GM10847 (cell line): Measurements from ENCODE around the gene SPEM2.
A peak's percentile ranks its signal among the peaks of the same experiment; 100 is the strongest.

Experiments
- POLR2A ChIP-seq: IDR thresholded peaks from 2 replicates; pipeline ENCODE4 v1.6.1; 2011; ENCODE audit not compliant: insufficient read length; ENCODE audit errors: extremely low read depth

The SPEM2 gene

DNA sequence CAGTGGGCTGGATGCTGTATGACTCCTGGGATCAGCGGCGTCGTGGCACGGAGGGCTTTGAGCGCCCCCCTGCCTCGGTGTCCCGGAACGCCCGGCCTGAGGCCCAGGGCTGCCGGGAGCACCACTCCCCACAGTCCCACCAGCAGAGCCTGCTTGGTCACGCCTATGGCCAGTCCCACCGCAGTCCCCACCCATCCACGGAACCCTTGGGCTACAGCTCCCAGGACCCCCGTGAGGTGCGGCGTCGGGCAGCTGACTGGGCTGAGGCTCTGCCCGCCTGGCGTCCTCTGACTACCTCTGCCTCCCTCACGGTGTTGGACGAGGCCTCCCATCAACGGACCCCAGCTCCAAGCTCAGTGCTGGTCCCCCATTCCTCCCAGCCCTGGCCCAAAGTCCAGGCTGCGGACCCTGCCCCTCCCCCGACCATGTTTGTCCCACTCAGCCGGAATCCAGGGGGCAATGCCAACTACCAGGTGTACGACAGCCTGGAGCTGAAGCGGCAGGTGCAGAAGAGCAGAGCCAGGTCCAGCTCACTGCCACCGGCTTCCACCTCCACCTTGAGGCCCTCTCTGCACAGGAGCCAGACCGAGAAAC lies 1.6 kb downstream of the SPEM2 start:
- TF ChIP-seq POLR2A = no peak

DNA sequence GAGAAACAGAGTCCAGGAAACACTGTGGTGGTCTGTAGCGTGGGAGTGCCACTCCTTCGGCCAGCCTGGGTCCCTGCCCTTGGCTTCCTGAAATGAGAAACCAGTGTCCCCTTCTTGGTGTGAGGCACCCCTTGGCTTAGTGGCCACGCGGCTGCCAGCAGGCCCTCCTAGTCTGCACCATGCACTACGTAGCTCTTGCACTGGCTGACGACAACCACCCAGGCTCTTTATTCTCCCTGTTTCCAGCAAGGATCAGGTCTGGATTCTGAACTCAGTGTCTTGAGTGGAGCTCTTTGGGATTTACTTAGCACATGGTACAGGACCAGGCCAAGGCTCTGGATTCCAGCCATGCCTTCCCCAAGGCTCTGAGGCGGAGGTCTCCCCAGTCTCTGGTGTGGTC lies 2.1 kb downstream of the SPEM2 start:
- no peak for TF ChIP-seq POLR2A

DNA sequence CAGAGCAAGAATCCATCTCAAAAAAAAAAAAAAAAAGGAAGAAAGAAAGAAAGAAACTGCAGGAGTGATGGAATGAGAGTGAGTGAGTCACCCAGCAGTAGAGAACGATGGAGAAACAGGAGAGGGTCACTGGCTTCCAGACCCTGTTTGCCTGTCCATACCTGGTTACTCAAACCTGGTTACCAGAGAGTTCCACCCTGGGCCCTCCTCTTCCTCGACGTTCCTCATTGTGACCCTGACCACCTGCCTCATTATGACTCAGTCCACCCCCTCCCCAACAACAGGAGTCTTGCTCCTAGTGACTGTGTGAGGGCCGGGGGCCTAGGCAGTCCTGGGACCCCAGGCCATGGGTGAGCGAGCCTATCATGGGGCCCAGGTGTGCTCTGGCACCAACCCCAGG lies 3.1 kb downstream of the SPEM2 start, which contains the start of gene SPEM3:
SPEM3 (plus strand) TSS at position 301 of the 400 bp plus-strand sequence; CDS start at position 347, 46 bp downstream.
- no peak for TF ChIP-seq POLR2A

DNA sequence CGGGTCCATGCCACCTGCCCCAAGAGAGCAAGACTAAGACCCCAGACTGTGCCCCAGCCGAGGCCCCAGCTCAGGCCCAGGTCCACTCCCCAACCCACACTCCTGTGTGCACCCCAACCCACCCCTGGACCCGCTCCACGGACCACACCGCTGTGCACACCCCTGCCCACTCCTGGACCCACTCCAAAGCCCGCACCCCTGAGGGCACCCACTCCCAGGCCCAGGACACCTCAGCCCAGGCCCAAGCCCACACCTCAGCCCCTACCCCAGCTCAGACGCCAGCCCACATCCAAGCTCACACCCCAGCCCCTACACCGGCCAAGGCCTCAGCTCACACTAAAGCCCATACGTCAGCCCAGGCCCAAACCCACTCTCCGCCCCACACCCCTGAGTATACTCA lies 4.3 kb downstream of the SPEM2 start:
- no peak for TF ChIP-seq POLR2A

DNA sequence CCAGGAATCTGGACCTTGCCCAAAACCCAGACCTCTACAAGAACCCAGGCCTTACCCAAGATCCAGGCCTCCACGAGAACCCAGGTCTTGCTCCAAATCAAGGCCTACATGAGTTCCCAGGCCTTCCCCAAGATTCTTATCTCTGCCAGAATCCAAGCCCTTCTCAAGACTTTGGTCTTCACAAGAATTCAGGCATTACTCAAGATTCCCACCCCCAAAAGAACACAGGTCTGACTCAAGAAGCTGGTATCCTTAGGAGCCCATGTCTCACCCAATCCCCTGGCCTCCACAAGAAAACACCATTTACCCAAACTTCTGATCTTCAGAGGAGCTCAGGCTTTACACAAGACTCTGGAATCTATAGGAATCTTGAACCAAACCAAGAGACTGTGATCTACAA lies 5.8 kb downstream of the SPEM2 start:
- TF ChIP-seq POLR2A = no peak

DNA sequence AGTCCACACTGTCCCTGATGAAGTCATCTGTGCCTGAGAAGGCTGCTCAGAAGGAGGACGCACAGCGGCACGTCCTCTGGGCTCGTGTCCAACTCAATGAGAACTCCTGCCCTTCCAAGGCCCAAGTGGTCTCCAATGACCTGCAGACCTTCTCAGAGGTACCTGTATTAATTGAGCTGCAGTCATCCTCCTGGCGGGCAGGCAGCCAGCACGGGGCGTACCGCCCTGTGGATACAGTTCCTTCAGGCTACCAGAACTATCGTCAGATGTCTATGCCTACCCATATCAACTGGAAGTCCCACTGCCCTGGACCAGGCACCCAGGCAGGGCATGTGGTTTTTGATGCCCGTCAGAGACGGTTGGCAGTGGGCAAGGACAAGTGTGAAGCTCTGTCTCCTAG lies 6.9 kb downstream of the SPEM2 start:
- no peak for TF ChIP-seq POLR2A

DNA sequence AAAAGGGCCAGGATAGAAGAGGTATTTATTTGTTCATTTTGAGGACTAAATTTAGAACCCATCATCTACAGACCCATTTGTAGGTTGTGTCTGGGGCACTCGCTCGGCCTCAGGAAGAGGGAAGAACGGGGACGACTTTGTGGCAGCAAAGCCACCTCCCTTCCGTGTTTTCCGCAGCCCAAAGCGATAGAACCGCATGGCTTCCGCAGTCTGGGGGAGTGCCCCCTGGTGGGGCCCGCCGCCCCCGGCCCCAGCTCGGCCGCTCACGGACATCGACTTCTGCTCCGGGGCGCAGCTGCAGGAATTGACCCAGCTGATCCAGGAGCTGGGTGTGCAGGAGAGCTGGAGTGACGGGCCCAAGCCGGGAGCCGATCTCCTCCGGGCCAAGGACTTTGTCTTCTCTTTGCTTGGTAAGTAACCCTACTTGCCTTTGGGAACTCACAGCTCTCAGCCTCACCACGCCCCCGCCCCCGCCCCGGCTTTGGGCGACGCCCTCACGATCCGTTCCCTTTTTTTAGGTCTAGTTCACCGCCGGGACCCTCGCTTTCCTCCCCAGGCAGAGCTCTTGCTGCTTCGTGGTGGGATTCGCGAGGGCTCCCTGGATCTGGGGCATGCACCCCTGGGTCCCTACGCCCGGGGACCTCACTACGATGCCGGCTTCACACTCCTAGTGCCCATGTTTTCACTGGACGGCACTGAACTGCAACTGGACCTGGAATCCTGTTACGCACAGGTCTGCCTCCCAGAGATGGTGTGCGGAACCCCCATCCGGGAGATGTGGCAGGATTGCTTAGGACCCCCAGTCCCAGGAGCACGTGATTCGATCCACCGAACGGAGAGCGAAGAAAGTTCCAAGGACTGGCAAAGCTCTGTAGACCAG lies 10.5 kb downstream of the SPEM2 start:
- TF ChIP-seq POLR2A = no peak

DNA sequence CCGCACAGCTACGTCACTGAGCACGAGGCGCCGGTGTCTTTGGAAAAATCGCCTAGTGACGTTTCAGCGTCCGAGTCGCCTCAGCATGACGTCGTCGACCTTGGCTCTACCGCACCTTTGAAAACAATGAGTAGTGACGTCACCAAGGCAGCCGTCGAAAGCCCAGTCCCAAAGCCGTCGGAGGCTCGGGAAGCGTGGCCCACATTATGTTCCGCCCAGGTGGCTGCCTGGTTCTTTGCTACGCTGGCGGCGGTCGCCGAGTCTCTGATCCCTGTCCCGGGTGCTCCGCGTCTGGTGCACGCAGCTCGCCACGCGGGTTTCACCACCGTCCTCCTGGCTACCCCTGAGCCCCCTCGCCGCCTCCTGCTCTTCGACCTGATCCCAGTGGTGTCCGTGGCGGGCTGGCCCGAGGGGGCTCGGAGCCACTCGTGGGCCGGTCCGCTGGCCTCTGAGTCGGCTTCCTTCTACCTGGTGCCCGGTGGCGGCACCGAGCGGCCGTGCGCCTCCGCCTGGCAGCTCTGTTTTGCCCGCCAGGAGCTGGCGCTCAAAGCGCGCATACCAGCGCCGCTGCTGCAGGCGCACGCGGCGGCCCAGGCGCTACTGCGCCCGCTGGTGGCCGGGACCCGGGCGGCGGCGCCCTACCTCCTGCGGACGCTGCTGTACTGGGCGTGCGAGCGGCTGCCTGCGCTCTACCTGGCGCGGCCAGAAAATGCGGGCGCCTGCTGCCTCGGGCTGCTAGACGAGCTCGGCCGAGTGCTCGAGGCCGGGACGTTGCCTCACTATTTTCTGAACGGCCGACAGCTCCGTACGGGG lies 11.3 kb downstream of the SPEM2 start:
- TF ChIP-seq POLR2A = no peak

DNA sequence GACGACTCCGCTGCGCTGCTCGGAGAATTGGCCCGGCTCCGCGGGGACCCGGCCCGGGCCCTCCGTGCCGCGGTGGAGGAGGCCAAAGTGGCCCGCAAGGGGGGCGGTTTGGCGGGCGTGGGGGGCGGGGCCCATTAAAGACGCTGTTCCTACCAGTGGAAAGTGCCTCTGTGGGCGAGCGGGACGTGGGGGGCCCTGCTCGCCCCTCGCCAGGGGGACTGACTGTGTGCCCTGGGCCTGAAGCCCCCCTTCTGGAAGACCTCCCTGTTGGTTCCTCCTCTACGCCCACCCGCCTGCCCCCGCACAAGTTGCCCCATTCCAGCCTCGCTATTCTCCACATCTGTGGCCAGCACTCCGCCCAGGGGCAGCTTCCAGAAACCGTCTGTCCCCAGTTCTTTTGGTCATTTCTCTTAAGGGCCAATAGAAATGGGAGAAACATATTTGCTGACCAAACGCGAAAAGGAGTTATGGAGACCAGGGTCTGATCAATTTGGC lies 12.0 kb downstream of the SPEM2 start:
- no peak for TF ChIP-seq POLR2A

DNA sequence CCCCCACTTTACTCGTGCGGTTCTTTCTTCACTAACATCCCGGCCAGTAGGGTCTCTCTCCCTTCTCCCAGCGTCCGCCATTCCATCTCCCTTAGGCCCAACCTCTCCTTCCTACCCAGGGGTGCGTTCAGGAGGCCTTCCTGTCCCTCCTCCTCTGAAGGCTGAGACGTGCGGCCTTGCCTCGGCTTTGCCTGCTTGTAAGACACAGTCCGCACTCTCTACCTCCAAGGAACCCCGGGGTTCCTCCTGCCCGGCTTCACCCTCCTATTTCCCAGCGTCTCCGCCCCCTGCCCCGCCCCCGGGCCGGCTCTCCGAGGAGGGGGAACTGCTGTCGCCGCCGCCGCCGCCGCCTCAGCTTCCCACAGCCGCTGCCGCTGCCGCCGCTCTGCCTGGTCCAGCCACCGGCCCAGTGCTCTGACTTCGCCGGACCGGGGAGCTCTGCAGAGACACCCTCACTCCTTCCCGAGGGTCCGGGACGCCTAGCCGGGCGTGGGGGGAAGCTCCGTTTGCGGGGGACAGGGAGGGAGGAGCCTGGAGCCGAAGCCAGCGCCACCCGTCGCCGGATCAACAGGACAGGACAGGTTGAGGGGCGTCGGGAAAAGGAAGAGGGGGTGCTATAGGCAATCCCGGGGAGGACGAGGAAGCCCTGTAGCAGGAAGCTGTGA lies 12.7 kb downstream of the SPEM2 start:
- TF ChIP-seq POLR2A = no peak

DNA sequence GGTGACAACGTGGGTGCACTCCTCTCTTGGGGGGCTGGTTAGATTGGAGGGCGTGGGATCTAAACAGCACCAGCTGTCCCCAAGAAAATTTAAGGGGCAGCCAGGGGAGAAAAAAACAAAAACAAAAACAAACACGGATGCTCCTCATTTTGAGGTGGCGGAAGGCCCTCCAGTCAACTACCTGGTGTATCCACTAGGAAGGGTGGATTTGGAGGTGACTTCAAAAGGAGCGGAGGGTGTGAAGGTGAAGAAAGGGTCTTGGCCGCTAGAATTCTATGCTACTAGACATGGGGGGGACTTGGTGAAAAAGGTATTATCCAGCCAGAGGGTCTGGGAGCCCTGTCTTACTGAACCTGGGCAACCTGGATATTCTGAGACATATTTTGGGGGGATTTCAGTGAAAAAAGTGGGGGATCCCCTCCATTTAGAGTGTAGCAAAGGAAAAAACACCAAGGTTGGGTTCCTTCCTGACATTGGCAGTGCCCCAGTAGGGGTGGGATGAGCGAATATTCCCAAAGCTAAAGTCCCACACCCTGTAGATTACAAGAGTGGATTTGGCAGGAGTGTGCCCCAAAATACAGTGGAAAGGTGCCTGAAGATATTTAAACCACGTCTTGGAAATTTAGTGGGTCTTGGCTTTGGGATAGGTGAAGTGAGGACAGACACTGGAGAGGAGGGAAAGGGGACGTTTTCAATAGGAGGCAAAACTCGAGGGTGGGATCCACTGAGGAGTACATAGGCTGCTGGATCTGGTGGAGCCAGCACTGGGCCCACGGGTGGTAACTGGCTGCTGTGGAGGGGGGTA lies 13.4 kb downstream of the SPEM2 start:
- no peak for TF ChIP-seq POLR2A

DNA sequence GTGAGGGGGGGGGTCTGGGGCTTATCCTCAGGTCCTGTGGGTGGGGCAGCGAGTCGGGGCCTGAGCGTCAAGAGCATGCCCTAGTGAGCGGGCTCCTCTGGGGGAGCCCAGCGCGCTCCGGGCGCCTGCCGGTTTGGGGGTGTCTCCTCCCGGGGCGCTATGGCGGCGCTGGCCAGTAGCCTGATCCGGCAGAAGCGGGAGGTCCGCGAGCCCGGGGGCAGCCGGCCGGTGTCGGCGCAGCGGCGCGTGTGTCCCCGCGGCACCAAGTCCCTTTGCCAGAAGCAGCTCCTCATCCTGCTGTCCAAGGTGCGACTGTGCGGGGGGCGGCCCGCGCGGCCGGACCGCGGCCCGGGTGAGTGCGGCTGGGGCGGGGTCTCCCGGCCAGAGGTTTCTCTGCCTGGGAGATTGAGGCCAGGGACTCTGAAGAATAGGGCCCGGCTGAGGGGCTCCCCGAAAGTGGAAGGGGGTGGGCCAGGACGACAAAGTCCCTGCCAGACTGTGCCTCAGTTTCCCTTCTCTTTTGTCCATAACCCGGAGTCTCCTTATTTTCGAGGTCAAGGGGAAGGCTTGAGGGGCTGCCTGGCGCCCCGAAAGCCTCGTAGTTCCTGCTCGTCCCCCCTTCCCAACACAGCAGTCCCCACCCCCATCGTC lies 14.2 kb downstream of the SPEM2 start, which contains the start of gene FGF11:
FGF11 (plus strand) TSS at position 51 of the 651 bp plus-strand sequence; CDS start at position 160, 109 bp downstream.
- TF ChIP-seq POLR2A = peak; percentile 11

DNA sequence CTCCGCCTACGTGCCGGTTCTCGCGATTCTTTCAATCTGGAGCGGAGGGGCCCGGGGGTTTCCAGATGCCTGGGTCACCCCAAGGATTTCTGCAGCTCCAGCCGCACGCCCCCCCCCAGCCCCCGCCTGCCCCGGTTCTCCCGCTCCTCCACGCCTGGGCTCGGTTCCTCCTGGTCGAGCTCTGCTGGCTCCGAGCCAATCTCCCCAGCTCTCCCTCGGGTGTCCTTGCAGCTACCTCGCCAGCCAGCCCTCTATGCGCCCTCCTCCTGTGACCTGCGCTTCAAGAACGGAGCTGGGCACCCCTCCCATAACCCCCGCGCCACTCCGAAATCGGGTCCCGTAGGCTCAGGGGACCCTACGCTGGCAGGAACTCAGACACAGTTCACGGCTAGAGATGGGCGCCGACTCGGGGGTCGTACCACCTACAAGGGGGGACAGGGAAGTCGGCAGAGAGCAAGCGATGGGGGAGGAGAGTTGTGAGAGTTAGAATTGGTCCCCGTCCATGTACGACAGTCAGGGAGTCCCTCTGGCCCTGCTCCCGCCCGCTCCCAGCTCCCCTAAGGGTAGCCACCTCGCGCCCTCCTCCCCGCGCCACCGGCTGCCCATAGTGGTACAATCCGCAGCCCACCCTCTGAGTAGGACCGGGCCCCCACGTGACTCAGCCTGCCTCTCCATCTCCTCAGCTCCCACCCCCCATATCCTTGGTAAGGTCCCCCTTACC lies 14.9 kb downstream of the SPEM2 start:
- no peak for TF ChIP-seq POLR2A
